Transverse colon (tissue), 4 donors: ENCODE results near the gene ADRA2A.

Source experiments
- POLR2AphosphoS5 ChIP-seq, 3 donors: sonication (generic); formaldehyde crosslinking; IDR thresholded peaks; one replicate each; pipeline ENCODE4 v1.6.1; 2016; ENCODE audit warnings: antibody characterized with exemption in 3 of 3
- TF ChIP-seq, protein P1 (sequence below), 5 experiments: fragments of 200-600 bp in 3 of 5; fragments of 450-650 bp in 2 of 5; sonication (generic) in 3 of 5; IDR thresholded peaks; 1 replicate in 2 of 5; 2 replicates in 3 of 5; pipeline ENCODE4 v1.5.1; 2016 to 2017; ENCODE audit warnings: antibody characterized with exemption in 5 of 5, inconsistent platforms in 3 of 5, mild to moderate bottlenecking in 2 of 5, moderate library complexity in 1 of 5

DNA sequence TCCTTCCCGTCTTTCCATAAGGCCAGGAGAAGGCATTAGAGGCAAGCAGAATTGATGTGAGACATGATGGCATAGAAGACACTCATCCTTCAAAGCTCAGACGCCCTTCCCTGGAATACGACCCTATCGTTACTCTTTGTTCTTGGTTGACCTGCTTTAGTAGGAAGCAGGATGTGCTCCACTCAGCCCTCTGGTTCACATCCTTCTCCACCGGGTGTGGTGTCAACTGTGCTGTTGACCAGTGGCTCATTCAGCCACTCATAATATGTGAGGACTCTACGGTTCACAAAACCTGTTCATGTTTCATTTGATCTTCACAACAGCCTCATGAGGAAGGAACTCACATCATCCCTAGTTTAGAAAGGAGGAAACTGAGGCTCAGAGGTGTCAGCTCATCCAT, 47.1 kb downstream of the ADRA2A start:
- TF ChIP-seq, protein P1, sequence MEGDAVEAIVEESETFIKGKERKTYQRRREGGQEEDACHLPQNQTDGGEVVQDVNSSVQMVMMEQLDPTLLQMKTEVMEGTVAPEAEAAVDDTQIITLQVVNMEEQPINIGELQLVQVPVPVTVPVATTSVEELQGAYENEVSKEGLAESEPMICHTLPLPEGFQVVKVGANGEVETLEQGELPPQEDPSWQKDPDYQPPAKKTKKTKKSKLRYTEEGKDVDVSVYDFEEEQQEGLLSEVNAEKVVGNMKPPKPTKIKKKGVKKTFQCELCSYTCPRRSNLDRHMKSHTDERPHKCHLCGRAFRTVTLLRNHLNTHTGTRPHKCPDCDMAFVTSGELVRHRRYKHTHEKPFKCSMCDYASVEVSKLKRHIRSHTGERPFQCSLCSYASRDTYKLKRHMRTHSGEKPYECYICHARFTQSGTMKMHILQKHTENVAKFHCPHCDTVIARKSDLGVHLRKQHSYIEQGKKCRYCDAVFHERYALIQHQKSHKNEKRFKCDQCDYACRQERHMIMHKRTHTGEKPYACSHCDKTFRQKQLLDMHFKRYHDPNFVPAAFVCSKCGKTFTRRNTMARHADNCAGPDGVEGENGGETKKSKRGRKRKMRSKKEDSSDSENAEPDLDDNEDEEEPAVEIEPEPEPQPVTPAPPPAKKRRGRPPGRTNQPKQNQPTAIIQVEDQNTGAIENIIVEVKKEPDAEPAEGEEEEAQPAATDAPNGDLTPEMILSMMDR (IDR thresholded peaks at IDR 0.05): no peak
- TF ChIP-seq POLR2AphosphoS5 (IDR thresholded peaks at IDR 0.05): no peak
